Germinal center (tissue), 1 donor: ENCODE data around the gene GTF2I.
"Not testable (repeated sequence)": the region's sequence is repeated elsewhere in the genome, so short reads cannot be mapped to it uniquely, and the experiment has no call there.

Source experiments
- DNase-seq: peaks from one replicate; pipeline ENCODE4 v3.0.0; 2012; ENCODE audit warnings: mixed read lengths, low spot score

The GTF2I gene

GRCh38 chr7:74657692-74658177, at the start of gene GTF2I:
TSS of gene GTF2I (plus strand) at chr7:74657718. CDS start at chr7:74689129, 31,411 bp downstream.
- peak; percentile 63 for DNase-seq

- DNase-seq, result no peak
Observed at GRCh38 chr7:74612015-74612829, 45.3 kb upstream of the GTF2I start.

GRCh38 chr7:74615933-74616780, 41.4 kb upstream of the GTF2I start:
- DNase-seq, result no peak

GRCh38 chr7:74617180-74617744, 40.3 kb upstream of the GTF2I start:
- DNase-seq, result peak; percentile 54

GRCh38 chr7:74619235-74619860, 38.2 kb upstream of the GTF2I start:
- no peak for DNase-seq

- DNase-seq, result no peak
Observed at GRCh38 chr7:74622228-74622749, 35.2 kb upstream of the GTF2I start.

- no peak for DNase-seq
Observed at GRCh38 chr7:74623135-74623534, 34.4 kb upstream of the GTF2I start.

- DNase-seq, result no peak
Observed at GRCh38 chr7:74625446-74625845, 32.1 kb upstream of the GTF2I start.

GRCh38 chr7:74627661-74628411, 29.7 kb upstream of the GTF2I start:
- DNase-seq, result no peak

GRCh38 chr7:74632505-74632904, 25.0 kb upstream of the GTF2I start:
- no peak for DNase-seq

GRCh38 chr7:74633451-74633921, 24.0 kb upstream of the GTF2I start:
- DNase-seq, result no peak

GRCh38 chr7:74637745-74638144, 19.8 kb upstream of the GTF2I start:
- no peak for DNase-seq

GRCh38 chr7:74650055-74650454, 7.5 kb upstream of the GTF2I start:
- peak; percentile 58 for DNase-seq

- not testable (repeated sequence) for DNase-seq
Observed at GRCh38 chr7:74650493-74651132, 6.9 kb upstream of the GTF2I start.

GRCh38 chr7:74651133-74651504, 6.4 kb upstream of the GTF2I start:
- DNase-seq, result not testable (repeated sequence)

- no peak for DNase-seq
Observed at GRCh38 chr7:74653686-74654181, 3.8 kb upstream of the GTF2I start.

GRCh38 chr7:74654811-74655210, 2.7 kb upstream of the GTF2I start:
- no peak for DNase-seq

- no peak for DNase-seq
Observed at GRCh38 chr7:74655324-74655723, 2.2 kb upstream of the GTF2I start.

- DNase-seq, result peak; percentile 10
Observed at GRCh38 chr7:74655768-74656440, 1.6 kb upstream of the GTF2I start.

- DNase-seq, result peak; percentile 42
Observed at GRCh38 chr7:74656441-74656836, 1.1 kb upstream of the GTF2I start.
